BJ (cell line): ENCODE data around the gene KDM4B. TPM values are rescaled to one million over a fixed set of nuclear protein-coding genes. Genes with fewer than 3 reads are reported as not detected.

Experiments used
- CTCF ChIA-PET: fragments of 350-600 bp; formaldehyde crosslinking; extraction: SDS; loops from one replicate; lab custom pipeline; 2021; ENCODE audit warnings: antibody characterized with exemption, inconsistent platforms; lab: Yijun Ruan, JAX
- POLR2A ChIA-PET: fragments of 300-600 bp; sonication (Branson Sonifier 250); formaldehyde crosslinking; extraction: SDS; loops from one replicate; lab custom pipeline; 2021; ENCODE audit warnings: antibody characterized with exemption; lab: Charles Lee
- DNase-seq: peaks from one replicate; pipeline ENCODE4 v3.0.0-alpha.2; 2011; ENCODE audit warnings: low read depth
- H3K27me3 ChIP-seq: 2 replicates; pipeline ENCODE4 v1.6.0; 2011; ENCODE audit warnings: low read length; ENCODE audit not compliant: control insufficient read depth, insufficient read depth
- H3K36me3 ChIP-seq: 2 replicates; pipeline ENCODE4 v1.5.1; 2011; ENCODE audit warnings: low read length; ENCODE audit not compliant: control insufficient read depth, insufficient read depth
- H3K4me3 ChIP-seq: 2 replicates; pipeline ENCODE4 v1.5.1; 2011; ENCODE audit warnings: low read depth, mild to moderate bottlenecking, control low read depth, low read length
- polyA plus RNA-seq: library from polyadenylated mRNA; depleted of rRNA; stranded (reverse); fragments of >200 nt; gene quantifications from 2 replicates; pipeline ENCODE4 v1.2.3, GENCODE V29; 2011
- TF ChIP-seq, protein P1 (sequence below): IDR thresholded peaks from 2 replicates; pipeline ENCODE4 v1.5.1; 2011; ENCODE audit warnings: low read depth, mild to moderate bottlenecking, control low read depth, inconsistent platforms, low read length, moderate library complexity; ENCODE audit not compliant: insufficient read depth

Gene KDM4B
- polyA plus RNA-seq, 1 experiment = 15.2 TPM

DNA sequence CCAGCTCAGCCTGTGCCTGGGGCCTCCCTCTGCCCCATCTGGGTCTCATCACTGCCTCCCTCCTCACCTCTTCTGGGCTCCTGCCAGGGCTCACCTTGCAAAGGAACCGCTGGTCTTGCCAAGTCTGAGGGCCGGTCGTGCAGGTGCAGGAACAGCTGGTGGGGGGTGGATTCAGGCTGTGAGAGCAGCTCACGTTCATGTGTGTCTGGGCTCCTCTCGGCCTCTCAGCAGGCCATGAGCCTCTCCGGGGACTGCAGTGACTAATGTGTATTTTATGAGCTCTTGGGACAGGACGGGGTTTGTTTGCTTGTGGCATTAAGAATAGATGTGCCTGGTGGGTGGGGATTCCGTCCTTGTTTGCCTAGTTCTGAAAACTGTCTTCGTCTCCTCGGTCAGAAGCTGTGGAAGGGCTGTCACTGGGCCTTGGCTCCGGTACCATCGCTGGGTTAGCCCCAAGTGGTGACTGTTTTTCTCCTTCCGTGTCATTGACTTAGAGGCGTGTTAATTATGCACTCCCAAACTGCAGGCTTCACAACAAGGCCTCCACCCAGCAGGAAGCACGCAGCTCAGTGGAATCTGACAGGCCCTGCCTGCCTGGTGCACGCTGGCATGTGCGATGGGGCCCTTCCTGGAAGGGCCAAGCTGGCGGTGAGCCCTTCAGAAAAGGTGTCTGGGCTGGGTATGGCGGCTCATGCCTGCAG lies 77.6 kb downstream of the KDM4B start:
- H3K36me3 ChIP-seq = peaks cover 36% of the 10 kb centered on the region
- DNase-seq = no peak
- ChIA-PET POLR2A (no interaction called here), CTCF (interaction anchor here (0.8 to 6.3 kb wide), 7 partner anchors 8 to 237 kb away, joined by 3 to 49 read pairs (median 3); no protein-coding TSS in a partner anchor)
- TF ChIP-seq, protein P1, sequence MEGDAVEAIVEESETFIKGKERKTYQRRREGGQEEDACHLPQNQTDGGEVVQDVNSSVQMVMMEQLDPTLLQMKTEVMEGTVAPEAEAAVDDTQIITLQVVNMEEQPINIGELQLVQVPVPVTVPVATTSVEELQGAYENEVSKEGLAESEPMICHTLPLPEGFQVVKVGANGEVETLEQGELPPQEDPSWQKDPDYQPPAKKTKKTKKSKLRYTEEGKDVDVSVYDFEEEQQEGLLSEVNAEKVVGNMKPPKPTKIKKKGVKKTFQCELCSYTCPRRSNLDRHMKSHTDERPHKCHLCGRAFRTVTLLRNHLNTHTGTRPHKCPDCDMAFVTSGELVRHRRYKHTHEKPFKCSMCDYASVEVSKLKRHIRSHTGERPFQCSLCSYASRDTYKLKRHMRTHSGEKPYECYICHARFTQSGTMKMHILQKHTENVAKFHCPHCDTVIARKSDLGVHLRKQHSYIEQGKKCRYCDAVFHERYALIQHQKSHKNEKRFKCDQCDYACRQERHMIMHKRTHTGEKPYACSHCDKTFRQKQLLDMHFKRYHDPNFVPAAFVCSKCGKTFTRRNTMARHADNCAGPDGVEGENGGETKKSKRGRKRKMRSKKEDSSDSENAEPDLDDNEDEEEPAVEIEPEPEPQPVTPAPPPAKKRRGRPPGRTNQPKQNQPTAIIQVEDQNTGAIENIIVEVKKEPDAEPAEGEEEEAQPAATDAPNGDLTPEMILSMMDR = no peak
- H3K4me3 ChIP-seq = no peak overlapping the region
- no peaks in the 10 kb centered on the region for H3K27me3 ChIP-seq

DNA sequence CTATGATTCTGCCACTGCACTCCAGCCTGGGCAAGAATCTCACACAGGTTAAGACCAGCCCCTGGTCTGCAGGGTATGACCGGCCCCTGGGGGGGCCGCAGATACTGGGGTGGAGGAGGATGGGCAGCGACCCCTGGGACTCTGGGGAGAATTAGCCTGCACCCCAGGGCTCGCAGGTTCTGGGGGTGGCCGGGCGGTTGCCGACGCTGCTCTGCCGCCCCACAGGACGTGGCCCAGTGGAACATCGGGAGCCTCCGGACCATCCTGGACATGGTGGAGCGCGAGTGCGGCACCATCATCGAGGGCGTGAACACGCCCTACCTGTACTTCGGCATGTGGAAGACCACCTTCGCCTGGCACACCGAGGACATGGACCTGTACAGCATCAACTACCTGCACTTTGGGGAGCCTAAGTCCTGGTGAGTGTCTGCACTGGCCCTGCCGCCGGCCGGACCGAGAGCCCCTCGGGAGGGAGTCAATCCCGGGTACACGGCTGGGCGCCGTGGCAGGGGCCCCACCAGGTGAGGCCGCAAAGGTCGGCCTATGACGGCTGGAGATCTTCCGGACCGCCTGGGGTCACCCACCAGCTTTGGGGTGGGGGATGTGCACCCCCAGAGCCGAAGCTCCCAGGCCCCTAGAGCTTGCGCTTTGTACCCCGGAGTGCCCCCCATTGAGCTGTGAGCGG lies 78.5 kb downstream of the KDM4B start:
- POLR2A ChIA-PET = interaction anchor here (0.6 kb wide), 1 partner anchor 565 kb away, joined by 5 read pairs; no protein-coding TSS in a partner anchor

DNA sequence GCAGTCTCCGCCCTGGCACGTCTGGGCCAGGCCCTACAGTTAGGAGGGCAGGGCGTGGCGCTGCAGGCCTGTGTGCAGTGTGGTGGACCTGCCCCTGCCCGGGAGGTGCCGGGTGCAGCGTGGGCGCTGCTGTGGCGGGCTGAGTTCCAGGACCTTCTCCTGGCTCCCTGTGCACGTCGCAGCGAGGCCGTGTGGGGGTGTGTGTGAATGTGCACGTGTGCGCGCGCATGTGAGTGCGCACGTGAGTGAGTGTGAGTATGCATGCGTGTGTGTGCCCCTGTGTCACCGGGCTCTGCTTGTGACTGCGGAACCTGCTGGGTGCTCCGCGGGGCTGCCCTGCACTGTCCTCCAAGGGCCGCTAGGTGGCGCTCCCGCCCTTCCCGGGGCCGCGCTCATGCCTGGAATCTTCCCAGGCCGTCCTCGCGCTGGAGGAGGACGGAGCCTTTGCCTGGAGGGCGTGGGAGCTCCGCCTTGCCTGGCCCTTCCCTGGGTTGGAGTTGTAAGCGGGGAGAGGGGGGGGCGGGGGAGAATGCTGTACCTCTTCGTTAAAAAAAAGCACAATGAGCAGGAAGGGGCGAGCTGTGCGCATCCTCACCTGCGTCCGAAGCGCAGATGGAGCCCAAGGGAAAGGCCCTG lies 79.3 kb downstream of the KDM4B start:
- no peak for DNase-seq
- H3K4me3 ChIP-seq = no peak overlapping the region
- CTCF ChIA-PET = interaction anchor here (0.5 to 6.3 kb wide), 34 partner anchors 10 to 570 kb away, joined by 3 to 49 read pairs (median 4); partner anchors contain the start of gene PLIN3
- TF ChIP-seq, protein P1 = peak; percentile 100
- H3K36me3 ChIP-seq = peaks cover 35% of the 10 kb centered on the region
- no peaks in the 10 kb centered on the region for H3K27me3 ChIP-seq
- POLR2A ChIA-PET = interaction anchor here (0.6 kb wide), 1 partner anchor 564 kb away, joined by 5 read pairs; no protein-coding TSS in a partner anchor

More for the DNA sequence above, 78.5 kb downstream of the KDM4B start:
- Histone ChIP-seq H3K36me3 (peaks cover 35% of the 10 kb centered on the region), H3K27me3 (no peaks in the 10 kb centered on the region), H3K4me3 (no peak overlapping the region)
- DNase-seq = no peak
- CTCF ChIA-PET = interaction anchor here (1.1 to 6.3 kb wide), 3 partner anchors 9 to 46 kb away, joined by 5 to 49 read pairs (median 5); no protein-coding TSS in a partner anchor
- TF ChIP-seq, protein P1 = no peak

DNA sequence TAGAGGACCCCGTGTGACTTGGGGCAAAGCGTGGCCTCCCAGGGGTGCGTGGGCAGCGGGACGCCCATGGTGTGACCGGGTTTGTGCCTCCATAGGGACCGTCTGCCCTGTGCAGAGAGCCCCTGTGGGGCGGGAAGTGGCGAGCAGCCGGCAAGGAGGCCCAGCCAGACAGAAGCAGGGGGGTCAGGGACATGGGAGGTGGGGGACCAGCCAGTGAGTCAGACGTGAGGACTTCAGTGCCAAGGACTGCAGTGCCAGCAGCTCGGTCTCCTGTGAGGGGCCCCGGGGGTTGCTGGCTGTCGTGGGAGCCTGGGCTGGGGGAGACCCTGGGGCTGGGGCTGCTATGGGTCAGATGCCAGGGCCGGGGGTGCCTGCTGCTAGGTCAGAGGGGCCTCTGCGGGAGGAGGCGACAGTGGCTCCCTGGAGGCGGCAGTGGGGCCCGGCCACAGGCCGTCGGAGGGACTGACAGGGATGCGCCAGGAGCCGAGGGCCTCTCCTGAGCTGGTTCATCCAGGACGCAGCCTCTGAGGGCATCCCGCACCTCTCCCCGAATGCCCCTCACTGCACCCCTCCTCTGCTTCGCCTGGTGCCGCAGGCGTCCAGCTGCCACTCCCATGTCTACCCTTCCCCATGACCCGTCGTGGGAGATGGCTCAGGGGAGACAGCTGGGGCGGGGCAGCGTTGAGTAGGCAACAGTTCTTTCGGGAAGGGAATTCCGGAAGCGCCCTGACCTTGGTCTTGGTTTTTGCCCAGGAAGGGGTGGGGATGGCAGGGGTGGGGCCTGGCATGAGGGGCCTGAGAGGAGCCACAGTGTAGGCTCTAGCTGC lies 80.0 kb downstream of the KDM4B start:
- TF ChIP-seq, protein P1 = no peak
- CTCF ChIA-PET = interaction anchor here (0.5 to 6.3 kb wide), 37 partner anchors 9 to 570 kb away, joined by 3 to 49 read pairs (median 4); partner anchors contain the start of gene PLIN3
- DNase-seq = no peak
- Histone ChIP-seq H3K36me3 (peaks cover 38% of the 10 kb centered on the region), H3K4me3 (no peak overlapping the region), H3K27me3 (no peaks in the 10 kb centered on the region)
- POLR2A ChIA-PET = no interaction called here
